ENCODE measurements around the gene PPFIA2.
"Not testable (repeated sequence)": the region's sequence is repeated elsewhere in the genome, so short reads cannot be mapped to it uniquely, and the experiment has no call there.

PPFIA2 gene

GRCh38 chr12:81659310-81659709, 99.8 kb downstream of the PPFIA2 start:
- not testable (repeated sequence) for DNase-seq

- no peak for DNase-seq
These were observed 114.6 kb downstream of the PPFIA2 start for GRCh38 chr12:81644503-81644902.

GRCh38 chr12:81639196-81639595, 120.0 kb downstream of the PPFIA2 start:
- DNase-seq, result no peak

- DNase-seq, result no peak
These were observed 126.0 kb downstream of the PPFIA2 start for GRCh38 chr12:81633127-81633526.

- no peak for DNase-seq
These were observed 131.6 kb downstream of the PPFIA2 start for GRCh38 chr12:81627336-81628189.

- DNase-seq, result no peak
These were observed 132.7 kb downstream of the PPFIA2 start for GRCh38 chr12:81626406-81626805.

GRCh38 chr12:81617915-81618314, 141.2 kb downstream of the PPFIA2 start:
- DNase-seq, result no peak

GRCh38 chr12:81615026-81615588, 144.0 kb downstream of the PPFIA2 start:
- DNase-seq, result no peak

GRCh38 chr12:81610955-81611889, 147.9 kb downstream of the PPFIA2 start:
- DNase-seq, result no peak

GRCh38 chr12:81597928-81598604, 161.1 kb downstream of the PPFIA2 start:
- DNase-seq, result no peak

- DNase-seq, result no peak
These were observed 162.6 kb downstream of the PPFIA2 start for GRCh38 chr12:81596558-81596957.

GRCh38 chr12:81591256-81591655, 167.9 kb downstream of the PPFIA2 start:
- no peak for DNase-seq

GRCh38 chr12:81590703-81591102, 168.4 kb downstream of the PPFIA2 start:
- not testable (repeated sequence) for DNase-seq

- DNase-seq, result no peak
These were observed 170.7 kb downstream of the PPFIA2 start for GRCh38 chr12:81588235-81589008.

GRCh38 chr12:81585787-81586186, 173.4 kb downstream of the PPFIA2 start:
- DNase-seq, result no peak

- no peak for DNase-seq
These were observed 185.9 kb downstream of the PPFIA2 start for GRCh38 chr12:81573228-81573627.

- no peak for DNase-seq
These were observed 186.7 kb downstream of the PPFIA2 start for GRCh38 chr12:81572411-81572810.

- no peak for DNase-seq
These were observed 188.9 kb downstream of the PPFIA2 start for GRCh38 chr12:81570234-81570633.

GRCh38 chr12:81564237-81564636, 194.9 kb downstream of the PPFIA2 start:
- DNase-seq, result no peak

GRCh38 chr12:81558031-81558430, 201.1 kb downstream of the PPFIA2 start:
- no peak for DNase-seq

- DNase-seq, result no peak
These were observed 212.3 kb downstream of the PPFIA2 start for GRCh38 chr12:81546811-81547210.

GRCh38 chr12:81543621-81544139, 215.5 kb downstream of the PPFIA2 start:
- no peak for DNase-seq

Data from right hindlimb (tissue), 1 donor.